Measurements from ENCODE around the gene RREB1.

- TF ChIP-seq CTCF (IDR thresholded peaks at IDR 0.05): no peak
- no peak for TF ChIP-seq POLR2AphosphoS5 (IDR thresholded peaks at IDR 0.05)
These were observed 58.1 kb downstream of the RREB1 start for GRCh38 chr6:7165890-7166267.

Data from sigmoid colon (tissue), 4 donors.